HG03565 (cell line): ENCODE results near the gene GMDS.

Experiments used
- ATAC-seq: cut with Tn5 transposase; IDR thresholded peaks from one replicate; pipeline ENCODE4 v1.9.1; 2021; ENCODE audit warnings: mild to moderate bottlenecking, moderate library complexity; ENCODE audit not compliant: unreplicated experiment

Gene GMDS

GRCh38 chr6:2209226-2209809 lies 36.1 kb downstream of the GMDS start:
- ATAC-seq, result peak; percentile 71

GRCh38 chr6:2208468-2208867 lies 36.9 kb downstream of the GMDS start:
- no peak for ATAC-seq

GRCh38 chr6:2205396-2205795 lies 40.0 kb downstream of the GMDS start:
- no peak for ATAC-seq

- ATAC-seq, result no peak
These were observed 41.1 kb downstream of the GMDS start for GRCh38 chr6:2204272-2204671.

GRCh38 chr6:2203264-2203663 lies 42.1 kb downstream of the GMDS start:
- no peak for ATAC-seq

- no peak for ATAC-seq
These were observed 47.4 kb downstream of the GMDS start for GRCh38 chr6:2197984-2198383.

- ATAC-seq, result no peak
These were observed 48.2 kb downstream of the GMDS start for GRCh38 chr6:2197177-2197671.

GRCh38 chr6:2196079-2196679 lies 49.2 kb downstream of the GMDS start:
- peak; percentile 53 for ATAC-seq

- ATAC-seq, result no peak
These were observed 50.8 kb downstream of the GMDS start for GRCh38 chr6:2194643-2195042.

- ATAC-seq, result no peak
These were observed 51.5 kb downstream of the GMDS start for GRCh38 chr6:2193931-2194330.

- ATAC-seq, result no peak
These were observed 52.4 kb downstream of the GMDS start for GRCh38 chr6:2192976-2193375.

GRCh38 chr6:2191390-2191740 lies 54.0 kb downstream of the GMDS start:
- no peak for ATAC-seq

GRCh38 chr6:2190661-2191389 lies 54.6 kb downstream of the GMDS start:
- no peak for ATAC-seq

- ATAC-seq, result no peak
These were observed 56.5 kb downstream of the GMDS start for GRCh38 chr6:2188856-2189384.

GRCh38 chr6:2188397-2188796 lies 57.0 kb downstream of the GMDS start:
- ATAC-seq, result no peak

GRCh38 chr6:2187826-2188225 lies 57.6 kb downstream of the GMDS start:
- no peak for ATAC-seq

GRCh38 chr6:2186516-2186915 lies 58.9 kb downstream of the GMDS start:
- peak; percentile 77 for ATAC-seq

GRCh38 chr6:2185466-2185865 lies 59.9 kb downstream of the GMDS start:
- ATAC-seq, result no peak

GRCh38 chr6:2184700-2185455 lies 60.5 kb downstream of the GMDS start:
- no peak for ATAC-seq

GRCh38 chr6:2183752-2184151 lies 61.7 kb downstream of the GMDS start:
- ATAC-seq, result no peak

GRCh38 chr6:2183246-2183645 lies 62.2 kb downstream of the GMDS start:
- ATAC-seq, result no peak
